PC-9 (cell line): ENCODE measurements around the gene CD28. TPM values are rescaled to one million over a fixed set of nuclear protein-coding genes. Genes with fewer than 3 reads are reported as not detected.
"Not testable (repeated sequence)": the region's sequence is repeated elsewhere in the genome, so short reads cannot be mapped to it uniquely, and the experiment has no call there.

Experiments
- BruUV-seq: library from RNA; stranded (reverse); fragments of 400-500 nt; replicated peaks from 2 replicates; lab custom pipeline; 2021; lab: Mats Ljungman, UMichigan
- CTCF ChIA-PET: fragments of 300-600 bp; sonication (Branson Sonifier 250); formaldehyde crosslinking; loops from one replicate; lab custom pipeline; 2022; ENCODE audit warnings: antibody characterized with exemption; lab: Charles Lee
- POLR2A ChIA-PET: fragments of 300-600 bp; sonication (Branson Sonifier 250); formaldehyde crosslinking; loops from one replicate; lab custom pipeline; 2022; ENCODE audit warnings: antibody characterized with exemption; ENCODE audit not compliant: unreplicated experiment; lab: Charles Lee
- DNase-seq, 2 experiments: peaks; one replicate each; pipeline versions ENCODE4 v3.0.0 to v3.0.0-alpha.2; 2015 to 2022; ENCODE audit warnings: mixed read lengths in 1 of 2
- H2AFZ ChIP-seq: fragments of 200-600 bp; sonication (generic); 2 replicates; pipeline ENCODE4 v1.8.1; 2017; ENCODE audit warnings: antibody characterized with exemption
- H3F3A ChIP-seq: fragments of 200-600 bp; sonication (generic); 2 replicates; pipeline ENCODE4 v1.8.1; 2017; ENCODE audit warnings: antibody characterized with exemption, mild to moderate bottlenecking, low read depth; ENCODE audit not compliant: insufficient read depth
- H3K27ac ChIP-seq: fragments of 200-600 bp; sonication (generic); 2 replicates; pipeline ENCODE4 v1.6.1; 2016; ENCODE audit warnings: mixed run types
- H3K27me3 ChIP-seq: fragments of 200-600 bp; sonication (generic); 2 replicates; pipeline ENCODE4 v1.6.1; 2016; ENCODE audit warnings: low read depth, mixed run types; ENCODE audit not compliant: insufficient read depth
- H3K36me3 ChIP-seq: fragments of 200-600 bp; sonication (generic); 2 replicates; pipeline ENCODE4 v1.6.1; 2016; ENCODE audit warnings: low read depth, mixed run types
- H3K4me1 ChIP-seq: fragments of 200-600 bp; sonication (generic); replicated peaks from 2 replicates; pipeline ENCODE4 v1.6.1; 2016; ENCODE audit warnings: mixed run types; ENCODE audit not compliant: insufficient read depth
- H3K4me2 ChIP-seq: fragments of 200-600 bp; sonication (generic); 2 replicates; pipeline ENCODE4 v1.6.1; 2017; ENCODE audit warnings: mixed run types
- H3K4me3 ChIP-seq: fragments of 200-600 bp; sonication (generic); 2 replicates; pipeline ENCODE4 v1.6.1; 2016; ENCODE audit warnings: mixed run types
- H3K79me2 ChIP-seq: fragments of 200-600 bp; sonication (generic); 2 replicates; pipeline ENCODE4 v1.6.1; 2017; ENCODE audit warnings: low read depth, mixed run types
- H3K9me2 ChIP-seq: fragments of 200-600 bp; sonication (generic); 2 replicates; pipeline ENCODE4 v1.8.1; 2017; ENCODE audit warnings: mild to moderate bottlenecking; ENCODE audit not compliant: insufficient read depth
- H3K9me3 ChIP-seq: fragments of 200-600 bp; sonication (generic); 2 replicates; pipeline ENCODE4 v1.8.1; 2016; ENCODE audit warnings: low read depth; ENCODE audit not compliant: insufficient read depth
- H4K20me1 ChIP-seq: fragments of 200-600 bp; sonication (generic); 2 replicates; pipeline ENCODE4 v1.8.1; 2017; ENCODE audit not compliant: insufficient read depth
- EZH2 ChIP-seq: fragments of 200-600 bp; sonication (generic); IDR thresholded peaks from 2 replicates; pipeline ENCODE4 v1.8.0; 2017; ENCODE audit warnings: antibody characterized with exemption, low read depth
- intact Hi-C: fragments of 100-400 bp; cut with micrococcal nuclease; formaldehyde crosslinking; loops from one replicate; pipeline ENCODE4 v1.10.0; 2022; ENCODE audit not compliant: unreplicated experiment
- total RNA-seq: library from RNA; stranded (reverse); gene quantifications from 2 replicates; pipeline ENCODE4 v1.2.3, GENCODE V29; 2021
- TF ChIP-seq, protein P1 (sequence below): fragments of 200-600 bp; sonication (generic); conservative IDR thresholded peaks from 2 replicates; pipeline ENCODE4 v1.6.1; 2017; ENCODE audit warnings: mixed run types, antibody characterized with exemption, mild to moderate bottlenecking, moderate library complexity

The CD28 gene
- total RNA-seq, 1 experiment from 2014 or later = not detected

DNA sequence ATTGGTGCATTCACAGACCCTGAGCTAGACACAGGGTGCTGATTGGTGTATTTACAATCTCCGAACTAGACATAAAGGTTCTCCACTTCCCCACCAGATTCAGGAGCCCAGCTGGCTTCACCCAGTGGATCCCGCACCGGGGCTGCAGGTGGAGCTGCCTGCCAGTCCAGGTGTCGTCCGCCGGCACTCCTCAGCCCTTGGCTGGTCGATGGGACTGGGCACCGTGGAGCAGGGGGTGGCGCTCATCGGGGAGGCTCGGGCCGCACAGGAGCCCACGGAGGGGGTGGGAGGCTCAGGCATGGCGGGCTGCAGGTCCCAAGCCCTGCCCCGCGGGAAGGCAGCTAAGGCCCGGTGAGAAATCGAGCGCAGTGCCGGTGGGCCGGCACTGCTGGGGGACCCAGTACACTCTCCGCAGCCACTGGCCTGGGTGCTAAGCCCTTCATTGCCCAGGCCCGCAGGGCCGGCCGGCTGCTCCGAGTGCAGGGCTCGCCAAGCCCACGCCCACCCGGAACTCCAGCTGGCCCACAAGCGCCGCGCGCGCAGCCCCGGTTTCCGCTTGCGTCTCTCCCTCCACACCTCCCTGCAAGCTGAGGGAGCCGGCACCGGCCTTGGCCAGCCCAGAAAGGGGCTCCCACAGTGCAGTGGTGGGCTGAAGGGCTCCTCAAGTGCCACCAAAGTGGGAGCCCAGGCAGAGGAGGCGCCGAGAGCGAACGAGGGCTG, 79.1 kb downstream of the CD28 start:
- H3K4me2 ChIP-seq, H3K4me3 ChIP-seq, H3K36me3 ChIP-seq, H3K79me2 ChIP-seq, H2AFZ ChIP-seq, H3K9me2 ChIP-seq, H4K20me1 ChIP-seq, H3K9me3 ChIP-seq, DNase-seq, CTCF ChIA-PET, intact Hi-C loops, H3K27ac ChIP-seq, POLR2A ChIA-PET, H3K27me3 ChIP-seq, BruUV-seq, H3F3A ChIP-seq: not testable (repeated sequence)
- peaks cover 18% of the 10 kb centered on the region for H3K4me1 ChIP-seq

GRCh38 chr2:203786549-203787351, 80.3 kb downstream of the CD28 start:
- intact Hi-C loops = no loop called here
- Histone ChIP-seq H3K4me3 (no peak overlapping the region), H3K36me3 (no peaks in the 10 kb centered on the region), H3K27me3 (no peaks in the 10 kb centered on the region), H3K4me2 (no peak overlapping the region), H3K9me3 (no peaks in the 10 kb centered on the region), H3K4me1 (peaks cover 14% of the 10 kb centered on the region), H3F3A (no peaks in the 10 kb centered on the region), H3K9me2 (no peaks in the 10 kb centered on the region), H4K20me1 (no peaks in the 10 kb centered on the region), H3K79me2 (no peaks in the 10 kb centered on the region), H3K27ac (no peak overlapping the region), H2AFZ (no peak overlapping the region)
- TF ChIP-seq, protein P1, sequence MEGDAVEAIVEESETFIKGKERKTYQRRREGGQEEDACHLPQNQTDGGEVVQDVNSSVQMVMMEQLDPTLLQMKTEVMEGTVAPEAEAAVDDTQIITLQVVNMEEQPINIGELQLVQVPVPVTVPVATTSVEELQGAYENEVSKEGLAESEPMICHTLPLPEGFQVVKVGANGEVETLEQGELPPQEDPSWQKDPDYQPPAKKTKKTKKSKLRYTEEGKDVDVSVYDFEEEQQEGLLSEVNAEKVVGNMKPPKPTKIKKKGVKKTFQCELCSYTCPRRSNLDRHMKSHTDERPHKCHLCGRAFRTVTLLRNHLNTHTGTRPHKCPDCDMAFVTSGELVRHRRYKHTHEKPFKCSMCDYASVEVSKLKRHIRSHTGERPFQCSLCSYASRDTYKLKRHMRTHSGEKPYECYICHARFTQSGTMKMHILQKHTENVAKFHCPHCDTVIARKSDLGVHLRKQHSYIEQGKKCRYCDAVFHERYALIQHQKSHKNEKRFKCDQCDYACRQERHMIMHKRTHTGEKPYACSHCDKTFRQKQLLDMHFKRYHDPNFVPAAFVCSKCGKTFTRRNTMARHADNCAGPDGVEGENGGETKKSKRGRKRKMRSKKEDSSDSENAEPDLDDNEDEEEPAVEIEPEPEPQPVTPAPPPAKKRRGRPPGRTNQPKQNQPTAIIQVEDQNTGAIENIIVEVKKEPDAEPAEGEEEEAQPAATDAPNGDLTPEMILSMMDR = no peak
- no peak for TF ChIP-seq EZH2
- no TSS peak for BruUV-seq
- no peak for DNase-seq
- POLR2A ChIA-PET = no interaction called here
- CTCF ChIA-PET = no interaction called here

DNA sequence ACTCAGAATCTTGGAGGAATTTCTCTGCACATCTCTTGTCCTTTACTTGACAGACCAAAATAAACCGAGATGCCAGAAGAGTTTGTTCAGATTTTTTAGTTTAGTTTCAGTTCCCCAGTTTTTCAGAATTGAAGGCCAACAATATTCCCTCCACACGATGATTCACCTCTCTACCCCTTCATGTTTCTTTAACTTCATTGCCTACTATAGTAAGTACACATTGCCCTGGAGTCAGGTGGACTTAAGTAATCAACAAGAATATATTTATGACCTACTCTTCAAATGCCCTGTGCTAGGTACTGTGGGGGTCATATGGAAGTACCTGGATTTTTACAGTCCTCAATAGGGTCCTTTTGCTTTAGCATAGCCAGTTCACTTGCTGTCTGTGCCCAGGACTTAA, 81.5 kb downstream of the CD28 start:
- no peak for TF ChIP-seq EZH2
- TF ChIP-seq, protein P1 = no peak
- Histone ChIP-seq H4K20me1 (no peaks in the 10 kb centered on the region), H3K9me3 (no peaks in the 10 kb centered on the region), H3K36me3 (no peaks in the 10 kb centered on the region), H3K4me2 (no peak overlapping the region), H3K27me3 (no peaks in the 10 kb centered on the region), H2AFZ (no peak overlapping the region), H3K9me2 (no peaks in the 10 kb centered on the region), H3K27ac (no peak overlapping the region), H3F3A (no peaks in the 10 kb centered on the region), H3K4me1 (0 out of 2 replicates have a peak, but pooled peaks cover 6% of the 10 kb centered on the region), H3K4me3 (no peak overlapping the region), H3K79me2 (no peaks in the 10 kb centered on the region)
- intact Hi-C loops = no loop called here
- no peak for DNase-seq
- CTCF ChIA-PET = no interaction called here
- POLR2A ChIA-PET = no interaction called here
- BruUV-seq = no TSS peak

Other genes starting within 250 kb of the CD28 start
- gene RAPH1, start 171.3 kb upstream of the CD28 start, total RNA-seq = 16.5 and 16.8 TPM in 2 replicates
- not detected in 2 replicates for gene CTLA4, start 161.1 kb downstream of the CD28 start, total RNA-seq
- gene ICOS, start 230.1 kb downstream of the CD28 start, total RNA-seq = not detected in 2 replicates